Inflammatory macrophage treated with lipopolysaccharide for 1 hour (primary cell): Measurements from ENCODE around the gene GRM7.

Experiments used
- DNase-seq, 2 donors: peaks; one replicate each; pipeline ENCODE4 v3.0.0-alpha.2; 2020 to 2022

The GRM7 gene

DNA sequence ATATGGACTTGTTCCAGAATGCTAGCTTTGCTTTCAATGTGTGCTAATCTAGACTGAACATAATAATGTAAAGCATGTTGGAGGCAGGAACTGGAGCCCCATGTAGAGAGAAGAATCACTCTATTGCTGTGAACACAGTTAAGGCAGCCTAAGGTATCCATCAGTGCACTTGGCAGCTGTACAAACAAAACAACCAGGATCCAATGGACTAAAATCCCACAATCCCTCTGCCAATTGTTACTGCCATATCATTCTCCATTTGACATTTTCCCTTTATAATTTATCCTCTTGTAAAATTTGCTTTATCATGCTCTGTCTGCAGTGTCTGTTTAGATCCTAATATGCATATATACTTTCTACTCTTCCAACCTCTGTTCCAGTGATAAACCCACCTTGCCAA is 883.9 kb downstream of the GRM7 start:
- DNase-seq: no peak

DNA sequence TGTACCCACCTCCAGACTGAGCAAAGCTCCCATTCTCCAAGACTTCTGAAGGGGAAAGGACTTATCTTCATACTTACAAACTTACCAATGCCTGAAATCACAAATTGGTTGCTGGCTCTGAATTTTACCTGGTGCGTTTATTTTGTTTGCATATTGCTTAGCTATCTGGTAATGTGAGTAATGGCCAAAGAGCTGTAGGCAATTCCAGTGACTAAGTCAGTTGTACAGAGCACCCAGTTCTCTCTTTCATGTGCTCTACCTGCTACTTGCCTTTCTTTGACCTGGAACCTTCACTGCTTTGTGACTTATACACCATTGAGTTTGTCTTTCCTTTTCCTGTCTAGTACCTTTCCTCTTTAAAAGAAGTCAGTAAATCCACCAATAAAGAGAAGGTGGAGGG is 884.8 kb downstream of the GRM7 start:
- DNase-seq: no peak

DNA sequence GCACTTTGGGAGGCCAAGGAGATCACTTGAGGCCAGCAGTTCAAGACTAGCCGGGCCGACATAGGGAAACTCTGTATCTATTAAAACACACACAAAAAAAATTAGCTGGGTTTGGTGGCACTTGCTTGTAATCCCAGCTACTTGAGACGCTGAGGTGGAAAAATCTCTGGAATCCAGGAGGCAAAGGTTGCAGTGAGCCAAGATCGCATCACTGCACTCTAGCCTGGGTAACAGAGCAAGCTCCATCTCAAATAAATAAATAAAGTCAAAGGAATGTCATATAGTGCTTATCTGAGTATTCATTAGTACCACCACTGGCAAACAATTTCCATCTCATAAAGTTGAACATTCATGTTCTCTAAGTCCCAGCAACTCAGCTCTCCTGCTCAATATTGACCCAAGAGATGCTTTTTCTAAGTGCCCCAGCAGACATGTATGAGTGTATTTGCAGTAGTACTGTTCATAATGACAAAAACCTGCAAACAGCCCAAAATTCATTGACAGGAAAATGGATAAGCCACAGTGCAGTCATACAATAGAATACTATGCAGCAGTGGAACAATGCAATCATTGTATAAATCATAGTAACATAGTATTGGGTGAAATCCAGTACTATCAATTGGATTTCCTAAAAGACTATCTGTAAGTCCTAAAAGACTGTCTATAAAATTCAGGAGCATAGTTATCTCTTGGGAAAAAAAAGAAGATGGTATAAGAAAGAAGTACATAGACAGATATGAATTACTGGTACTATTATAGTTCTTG is 889.2 kb downstream of the GRM7 start:
- DNase-seq: no peak

GRCh38 chr3:7752005-7752404 is 891.1 kb downstream of the GRM7 start:
- DNase-seq: no peak

DNA sequence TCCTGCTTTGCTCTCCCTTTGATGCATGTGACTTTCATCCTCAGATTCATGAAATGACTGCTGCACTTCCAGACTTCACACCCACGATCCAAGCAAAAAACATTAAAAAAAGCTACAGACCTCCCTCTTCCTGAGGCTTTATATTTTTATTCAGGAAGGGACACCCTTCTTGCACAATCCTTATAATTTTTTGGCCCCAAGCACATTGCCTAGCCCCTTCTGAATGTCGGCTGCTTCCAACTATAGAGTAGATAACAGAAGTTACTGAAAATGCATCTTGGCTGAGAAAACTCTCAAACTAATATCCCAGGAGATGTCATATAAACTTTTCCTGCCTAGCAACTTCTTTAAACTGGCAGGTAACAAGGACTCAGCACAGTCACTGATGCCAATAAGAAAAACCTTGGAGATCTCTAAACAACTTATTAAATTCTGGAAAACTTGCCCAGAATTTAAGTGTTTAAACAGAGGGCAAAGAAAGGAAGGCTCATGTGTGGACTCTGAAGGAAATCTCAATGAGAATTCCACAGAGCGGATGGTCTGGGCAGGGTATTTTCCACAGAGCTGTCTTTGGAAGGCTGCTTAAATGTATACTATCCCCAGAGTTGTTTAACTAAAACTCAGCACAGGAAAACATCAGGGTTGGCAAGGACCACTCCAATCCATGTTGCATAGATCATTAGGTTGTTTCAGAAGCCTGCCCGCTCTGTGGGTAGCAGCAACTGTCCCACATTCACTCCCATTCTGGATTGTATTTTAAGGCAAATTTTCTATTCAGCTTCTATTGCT is 893.9 kb downstream of the GRM7 start:
- no peak for DNase-seq

GRCh38 chr3:7759630-7760029 is 898.7 kb downstream of the GRM7 start:
- peak; percentile 16 to 45 for DNase-seq

GRCh38 chr3:7760718-7761117 is 899.8 kb downstream of the GRM7 start:
- no peak for DNase-seq

- no peak for DNase-seq
Measured at GRCh38 chr3:7764115-7764514, 903.2 kb downstream of the GRM7 start.

GRCh38 chr3:7766530-7766929 is 905.6 kb downstream of the GRM7 start:
- DNase-seq: peak; percentile 25 to 37

GRCh38 chr3:7779331-7779730 is 918.4 kb downstream of the GRM7 start:
- DNase-seq: peak in 1 of 2 donors; percentile 20

- DNase-seq: no peak
Measured at GRCh38 chr3:7781395-7781794, 920.5 kb downstream of the GRM7 start.

DNA sequence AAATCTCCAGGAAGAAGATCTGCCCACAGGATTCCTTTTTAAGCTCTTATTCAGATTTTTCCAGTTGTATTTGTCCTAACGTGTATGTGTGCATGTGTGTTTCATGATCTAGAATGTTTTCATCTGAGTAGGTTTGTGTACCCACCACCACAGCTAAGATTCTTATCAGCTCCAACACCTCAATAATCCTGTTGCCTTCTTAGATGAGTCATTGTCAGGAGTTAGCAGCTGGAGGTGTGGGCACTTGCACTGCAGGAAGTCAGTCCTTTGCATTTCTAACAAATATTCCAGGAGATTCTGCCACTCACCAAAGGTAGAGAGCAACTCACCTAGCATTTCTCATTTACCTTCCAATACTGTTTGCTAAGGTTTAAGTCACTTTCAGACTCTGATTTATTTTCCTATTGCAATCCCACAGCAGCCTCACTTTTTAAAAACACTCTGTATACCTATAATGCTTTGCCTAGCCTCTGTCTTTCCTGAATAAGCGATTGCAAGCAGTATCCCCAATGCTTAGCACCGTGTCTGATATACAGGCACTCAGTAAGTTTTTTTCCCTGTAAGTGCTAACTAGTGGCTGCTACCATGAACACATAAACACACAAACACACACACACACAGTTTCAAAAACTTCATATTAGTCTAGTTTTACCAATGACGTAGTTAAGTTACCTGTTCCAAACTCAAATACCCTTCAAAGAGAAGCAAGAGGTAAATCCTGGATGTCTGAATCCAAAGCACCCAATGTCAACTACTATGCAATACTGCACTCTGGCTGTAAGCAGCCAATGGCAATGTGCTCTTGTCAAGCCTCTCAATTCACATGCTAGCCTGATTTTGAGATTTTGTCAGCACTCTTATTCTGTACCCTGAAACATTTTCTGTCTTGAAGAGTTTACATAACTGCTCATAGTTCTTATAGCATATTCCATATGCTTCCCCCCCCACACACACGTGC is 927.2 kb downstream of the GRM7 start:
- no peak for DNase-seq

GRCh38 chr3:7788881-7789280 is 928.0 kb downstream of the GRM7 start:
- no peak for DNase-seq

DNA sequence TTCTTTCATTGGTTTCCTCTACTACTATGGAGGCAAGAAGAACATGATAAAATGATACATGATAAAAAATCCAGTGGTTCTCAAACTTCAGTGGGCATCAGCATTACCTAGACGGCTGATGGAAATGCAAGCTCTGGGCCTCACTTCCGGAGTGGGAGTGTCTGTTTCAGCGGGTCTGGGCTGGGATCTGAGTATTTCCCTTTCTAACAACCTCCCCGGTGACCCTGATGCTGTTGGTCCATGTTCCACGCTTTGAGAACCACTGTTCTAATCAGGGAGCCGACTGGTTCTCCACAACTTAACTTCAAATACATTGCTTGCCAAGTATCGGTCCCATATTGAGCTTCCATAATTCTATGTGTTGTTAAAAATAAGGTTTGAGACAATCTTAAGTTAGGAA is 928.4 kb downstream of the GRM7 start:
- no peak for DNase-seq

DNA sequence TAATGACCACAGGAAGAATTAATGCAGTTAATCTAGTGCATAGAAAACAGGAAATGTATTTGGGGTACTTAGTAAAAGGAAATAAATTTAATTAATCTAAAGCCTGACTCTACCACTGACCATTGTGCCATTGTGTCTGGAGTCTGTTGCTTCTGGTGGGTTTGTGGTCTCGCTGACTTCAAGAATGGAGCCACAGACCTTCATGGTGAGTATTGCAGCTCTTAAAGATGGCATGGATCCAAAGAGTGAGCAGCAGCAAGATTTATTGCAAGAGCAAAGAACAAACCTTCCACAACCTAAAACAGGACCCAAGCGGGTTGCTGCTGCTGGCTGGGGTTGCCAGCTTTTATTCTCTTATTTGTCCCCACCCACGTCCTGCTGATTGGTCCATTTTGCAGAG is 929.2 kb downstream of the GRM7 start:
- no peak for DNase-seq
